HepG2 (cell line): Measurements from ENCODE around the gene AZU1. TPM values are rescaled to one million over a fixed set of nuclear protein-coding genes. Genes with fewer than 3 reads are reported as not detected.

Experiments
- CBX5 ChIP-seq: sonication (generic); formaldehyde crosslinking; IDR thresholded peaks from 2 replicates; pipeline ENCODE4 v1.4.0; 2020; ENCODE audit warnings: missing genetic modification reagents, borderline replicate concordance
- CCDC6 ChIP-seq: sonication (generic); formaldehyde crosslinking; IDR thresholded peaks from 2 replicates; pipeline ENCODE4 v1.8.1; 2022; ENCODE audit warnings: mild to moderate bottlenecking, missing genetic modification reagents, moderate library complexity
- FOXP1 ChIP-seq, 2 experiments: fragments of 450-650 bp in 1 of 2; IDR thresholded peaks; 2 replicates each; pipeline ENCODE4 v1.6.1; 2017 to 2018; ENCODE audit warnings: antibody characterized with exemption in 1 of 2
- GPN1 ChIP-seq: sonication (generic); formaldehyde crosslinking; IDR thresholded peaks from 2 replicates; pipeline ENCODE4 v1.5.1; 2020; ENCODE audit warnings: missing genetic modification reagents, borderline replicate concordance
- HNF4A ChIP-seq: sonication (generic); formaldehyde crosslinking; IDR thresholded peaks from 2 replicates; pipeline ENCODE4 v1.4.0; 2020; ENCODE audit warnings: missing genetic modification reagents
- KDM3A ChIP-seq: IDR thresholded peaks from 2 replicates; pipeline ENCODE4 v1.6.1; 2018; ENCODE audit warnings: low read depth, missing compliant biosample characterization
- MIER3 ChIP-seq: IDR thresholded peaks from 2 replicates; pipeline ENCODE4 v1.6.1; 2016; ENCODE audit warnings: missing compliant biosample characterization, borderline replicate concordance
- MTA3 ChIP-seq: sonication (generic); formaldehyde crosslinking; IDR thresholded peaks from 2 replicates; pipeline ENCODE4 v1.4.0; 2020; ENCODE audit warnings: missing genetic modification reagents
- RFXAP ChIP-seq: sonication (generic); formaldehyde crosslinking; IDR thresholded peaks from 2 replicates; pipeline ENCODE4 v1.4.0; 2020; ENCODE audit warnings: missing genetic modification reagents, borderline replicate concordance
- TARDBP ChIP-seq: sonication (generic); formaldehyde crosslinking; IDR thresholded peaks from 2 replicates; pipeline ENCODE4 v1.8.0; 2022; ENCODE audit warnings: mild to moderate bottlenecking, missing genetic modification reagents
- TGIF2 ChIP-seq: IDR thresholded peaks from 2 replicates; pipeline ENCODE4 v1.6.1; 2016; ENCODE audit warnings: control low read depth, missing compliant biosample characterization
- ZNF235 ChIP-seq: sonication (generic); formaldehyde crosslinking; IDR thresholded peaks from 2 replicates; pipeline ENCODE4 v1.8.1; 2023; ENCODE audit warnings: mild to moderate bottlenecking, missing genetic modification reagents, borderline replicate concordance
- ZNF431 ChIP-seq: sonication (generic); formaldehyde crosslinking; IDR thresholded peaks from 2 replicates; pipeline ENCODE4 v1.9.0; 2022; ENCODE audit warnings: missing genetic modification reagents, low read depth, mild to moderate bottlenecking, borderline replicate concordance
- ZNF549 ChIP-seq: sonication (generic); formaldehyde crosslinking; IDR thresholded peaks from 2 replicates; pipeline ENCODE4 v1.5.0; 2020; ENCODE audit warnings: missing genetic modification reagents
- ZNF788 ChIP-seq: sonication (generic); formaldehyde crosslinking; IDR thresholded peaks from 2 replicates; pipeline ENCODE4 v1.5.0; 2020; ENCODE audit warnings: mild to moderate bottlenecking, missing genetic modification reagents, borderline replicate concordance
- polyA plus RNA-seq, 8 experiments: library from polyadenylated mRNA; depleted of rRNA in 3 of 8; stranded (reverse) in 7 of 8; unstranded in 1 of 8; fragments of >200 nt; fragmentation: Illumina TruSeq in 4 of 8; extraction: Trizol in 4 of 8; gene quantifications; 2 replicates each; pipeline versions ENCODE4 v1.2.1 to v1.2.3, GENCODE V29; 2011 to 2016; ENCODE audit warnings: low read depth in 4 of 8, missing spikeins in 1 of 8, mixed read lengths in 1 of 8; ENCODE audit not compliant: insufficient read depth in 1 of 8
- total RNA-seq, 5 experiments: library from RNA; depleted of rRNA; stranded (reverse); fragments of >200 nt; fragmentation: Illumina TruSeq; extraction: Trizol; gene quantifications; 2 replicates each; pipeline ENCODE4 v1.2.3, GENCODE V29; 2016; ENCODE audit warnings: low read depth in 1 of 5
- TF ChIP-seq, protein P1 (sequence below): sonication (generic); formaldehyde crosslinking; IDR thresholded peaks from 2 replicates; pipeline ENCODE4 v1.4.0; 2020; ENCODE audit warnings: missing genetic modification reagents
- TF ChIP-seq, protein P2 (sequence below): sonication (generic); formaldehyde crosslinking; IDR thresholded peaks from 2 replicates; pipeline ENCODE4 v1.5.0; 2020; ENCODE audit warnings: mild to moderate bottlenecking, missing genetic modification reagents
- TF ChIP-seq, protein P3 (sequence below): sonication (generic); formaldehyde crosslinking; IDR thresholded peaks from 2 replicates; pipeline ENCODE4 v1.8.0; 2022; ENCODE audit warnings: mild to moderate bottlenecking, missing genetic modification reagents, moderate library complexity
- TF ChIP-seq, protein P4 (sequence below): sonication (generic); formaldehyde crosslinking; conservative IDR thresholded peaks from 2 replicates; pipeline ENCODE4 v1.8.0; 2022; ENCODE audit warnings: mild to moderate bottlenecking, moderate library complexity, missing genetic modification reagents
- TF ChIP-seq, protein P5 (sequence below): sonication (generic); formaldehyde crosslinking; conservative IDR thresholded peaks from 2 replicates; pipeline ENCODE4 v1.4.0; 2020; ENCODE audit warnings: missing genetic modification reagents

Gene AZU1
- total and polyA plus RNA-seq, 2 of the 13 experiments (the other 11 are each of a cell fraction or from before 2014, with no cell fraction given), result not detected

DNA sequence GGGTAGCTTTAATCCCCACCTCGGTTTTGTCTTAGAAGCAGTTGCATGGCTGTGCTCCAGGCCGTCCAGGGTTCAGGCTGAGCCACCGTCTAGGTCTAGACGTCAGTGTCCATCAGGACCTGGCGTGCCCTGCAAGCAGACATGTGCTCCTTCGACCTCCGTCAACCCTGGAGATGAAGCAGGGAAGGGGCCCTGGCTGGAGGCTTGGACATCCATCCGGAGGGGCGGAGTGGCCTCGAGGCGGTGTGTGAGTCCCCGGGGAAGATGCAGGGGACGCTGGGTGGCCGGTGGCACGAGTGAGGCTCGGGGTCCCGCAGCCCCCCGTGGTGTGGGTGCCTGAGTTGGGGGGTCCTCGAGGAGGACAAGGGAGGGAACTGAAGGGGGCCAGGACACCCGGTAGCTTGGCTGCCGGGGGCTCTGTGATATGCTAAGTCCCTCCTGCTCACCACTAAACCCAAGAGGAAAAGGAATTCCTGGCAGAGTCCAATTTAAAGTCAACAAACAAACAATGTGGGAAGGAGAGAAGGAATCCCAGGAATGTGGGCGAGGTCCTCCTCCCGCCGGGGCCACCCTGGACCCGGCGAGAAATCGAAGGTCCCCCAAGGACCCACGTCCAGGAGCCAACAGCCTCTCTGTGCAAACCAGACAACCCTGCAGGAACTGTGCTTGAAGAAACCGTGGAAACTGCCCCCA lies 45.3 kb upstream of the AZU1 start (continued):
- TF ChIP-seq, protein P1, sequence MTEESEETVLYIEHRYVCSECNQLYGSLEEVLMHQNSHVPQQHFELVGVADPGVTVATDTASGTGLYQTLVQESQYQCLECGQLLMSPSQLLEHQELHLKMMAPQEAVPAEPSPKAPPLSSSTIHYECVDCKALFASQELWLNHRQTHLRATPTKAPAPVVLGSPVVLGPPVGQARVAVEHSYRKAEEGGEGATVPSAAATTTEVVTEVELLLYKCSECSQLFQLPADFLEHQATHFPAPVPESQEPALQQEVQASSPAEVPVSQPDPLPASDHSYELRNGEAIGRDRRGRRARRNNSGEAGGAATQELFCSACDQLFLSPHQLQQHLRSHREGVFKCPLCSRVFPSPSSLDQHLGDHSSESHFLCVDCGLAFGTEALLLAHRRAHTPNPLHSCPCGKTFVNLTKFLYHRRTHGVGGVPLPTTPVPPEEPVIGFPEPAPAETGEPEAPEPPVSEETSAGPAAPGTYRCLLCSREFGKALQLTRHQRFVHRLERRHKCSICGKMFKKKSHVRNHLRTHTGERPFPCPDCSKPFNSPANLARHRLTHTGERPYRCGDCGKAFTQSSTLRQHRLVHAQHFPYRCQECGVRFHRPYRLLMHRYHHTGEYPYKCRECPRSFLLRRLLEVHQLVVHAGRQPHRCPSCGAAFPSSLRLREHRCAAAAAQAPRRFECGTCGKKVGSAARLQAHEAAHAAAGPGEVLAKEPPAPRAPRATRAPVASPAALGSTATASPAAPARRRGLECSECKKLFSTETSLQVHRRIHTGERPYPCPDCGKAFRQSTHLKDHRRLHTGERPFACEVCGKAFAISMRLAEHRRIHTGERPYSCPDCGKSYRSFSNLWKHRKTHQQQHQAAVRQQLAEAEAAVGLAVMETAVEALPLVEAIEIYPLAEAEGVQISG (CRISPR knock-in tag), result peak; percentile 14; the same call in 1 of the 2 replicates
- TF ChIP-seq RFXAP (CRISPR knock-in tag) (no peak; the same call in 1 of the 2 replicates), KDM3A (CRISPR knock-in tag) (0 out of 2 replicates have a peak, but pooled peaks have one; percentile 31), ZNF235 (CRISPR knock-in tag) (no peak), TGIF2 (CRISPR knock-in tag) (no peak), MTA3 (CRISPR knock-in tag) (no peak), MIER3 (CRISPR knock-in tag) (no peak), GPN1 (CRISPR knock-in tag) (no peak), FOXP1 (IDR thresholded peaks at IDR 0.05) (no peak), FOXP1 (CRISPR knock-in tag; IDR thresholded peaks at IDR 0.05) (peak; percentile 76), ZNF431 (CRISPR knock-in tag) (no peak), ZNF549 (CRISPR knock-in tag) (no peak), HNF4A (CRISPR knock-in tag) (peak; percentile 62), CCDC6 (CRISPR knock-in tag) (no peak), CBX5 (CRISPR knock-in tag) (0 out of 2 replicates have a peak, but pooled peaks have one; percentile 17), ZNF788 (0 out of 2 replicates have a peak, but pooled peaks have one; percentile 22), TARDBP (CRISPR knock-in tag) (no peak)
- TF ChIP-seq, protein P2, sequence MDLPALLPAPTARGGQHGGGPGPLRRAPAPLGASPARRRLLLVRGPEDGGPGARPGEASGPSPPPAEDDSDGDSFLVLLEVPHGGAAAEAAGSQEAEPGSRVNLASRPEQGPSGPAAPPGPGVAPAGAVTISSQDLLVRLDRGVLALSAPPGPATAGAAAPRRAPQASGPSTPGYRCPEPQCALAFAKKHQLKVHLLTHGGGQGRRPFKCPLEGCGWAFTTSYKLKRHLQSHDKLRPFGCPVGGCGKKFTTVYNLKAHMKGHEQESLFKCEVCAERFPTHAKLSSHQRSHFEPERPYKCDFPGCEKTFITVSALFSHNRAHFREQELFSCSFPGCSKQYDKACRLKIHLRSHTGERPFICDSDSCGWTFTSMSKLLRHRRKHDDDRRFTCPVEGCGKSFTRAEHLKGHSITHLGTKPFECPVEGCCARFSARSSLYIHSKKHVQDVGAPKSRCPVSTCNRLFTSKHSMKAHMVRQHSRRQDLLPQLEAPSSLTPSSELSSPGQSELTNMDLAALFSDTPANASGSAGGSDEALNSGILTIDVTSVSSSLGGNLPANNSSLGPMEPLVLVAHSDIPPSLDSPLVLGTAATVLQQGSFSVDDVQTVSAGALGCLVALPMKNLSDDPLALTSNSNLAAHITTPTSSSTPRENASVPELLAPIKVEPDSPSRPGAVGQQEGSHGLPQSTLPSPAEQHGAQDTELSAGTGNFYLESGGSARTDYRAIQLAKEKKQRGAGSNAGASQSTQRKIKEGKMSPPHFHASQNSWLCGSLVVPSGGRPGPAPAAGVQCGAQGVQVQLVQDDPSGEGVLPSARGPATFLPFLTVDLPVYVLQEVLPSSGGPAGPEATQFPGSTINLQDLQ (CRISPR knock-in tag), result no peak
- TF ChIP-seq, protein P3, sequence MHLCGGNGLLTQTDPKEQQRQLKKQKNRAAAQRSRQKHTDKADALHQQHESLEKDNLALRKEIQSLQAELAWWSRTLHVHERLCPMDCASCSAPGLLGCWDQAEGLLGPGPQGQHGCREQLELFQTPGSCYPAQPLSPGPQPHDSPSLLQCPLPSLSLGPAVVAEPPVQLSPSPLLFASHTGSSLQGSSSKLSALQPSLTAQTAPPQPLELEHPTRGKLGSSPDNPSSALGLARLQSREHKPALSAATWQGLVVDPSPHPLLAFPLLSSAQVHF (CRISPR knock-in tag), result no peak
- TF ChIP-seq, protein P4, sequence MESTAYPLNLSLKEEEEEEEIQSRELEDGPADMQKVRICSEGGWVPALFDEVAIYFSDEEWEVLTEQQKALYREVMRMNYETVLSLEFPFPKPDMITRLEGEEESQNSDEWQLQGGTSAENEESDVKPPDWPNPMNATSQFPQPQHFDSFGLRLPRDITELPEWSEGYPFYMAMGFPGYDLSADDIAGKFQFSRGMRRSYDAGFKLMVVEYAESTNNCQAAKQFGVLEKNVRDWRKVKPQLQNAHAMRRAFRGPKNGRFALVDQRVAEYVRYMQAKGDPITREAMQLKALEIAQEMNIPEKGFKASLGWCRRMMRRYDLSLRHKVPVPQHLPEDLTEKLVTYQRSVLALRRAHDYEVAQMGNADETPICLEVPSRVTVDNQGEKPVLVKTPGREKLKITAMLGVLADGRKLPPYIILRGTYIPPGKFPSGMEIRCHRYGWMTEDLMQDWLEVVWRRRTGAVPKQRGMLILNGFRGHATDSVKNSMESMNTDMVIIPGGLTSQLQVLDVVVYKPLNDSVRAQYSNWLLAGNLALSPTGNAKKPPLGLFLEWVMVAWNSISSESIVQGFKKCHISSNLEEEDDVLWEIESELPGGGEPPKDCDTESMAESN (CRISPR knock-in tag), result peak; percentile 31; the same call in 1 of the 2 replicates
- TF ChIP-seq, protein P5, sequence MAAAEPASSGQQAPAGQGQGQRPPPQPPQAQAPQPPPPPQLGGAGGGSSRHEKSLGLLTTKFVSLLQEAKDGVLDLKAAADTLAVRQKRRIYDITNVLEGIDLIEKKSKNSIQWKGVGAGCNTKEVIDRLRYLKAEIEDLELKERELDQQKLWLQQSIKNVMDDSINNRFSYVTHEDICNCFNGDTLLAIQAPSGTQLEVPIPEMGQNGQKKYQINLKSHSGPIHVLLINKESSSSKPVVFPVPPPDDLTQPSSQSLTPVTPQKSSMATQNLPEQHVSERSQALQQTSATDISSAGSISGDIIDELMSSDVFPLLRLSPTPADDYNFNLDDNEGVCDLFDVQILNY (CRISPR knock-in tag), result no peak
